Prostate gland (tissue), 2 donors: ENCODE measurements around the gene CMTM4. TPM values are rescaled to one million over a fixed set of nuclear protein-coding genes. Genes with fewer than 3 reads are reported as not detected.

ENCODE experiments used
- DNase-seq: peaks from one replicate; pipeline ENCODE4 v3.0.0-alpha.2; 2019; ENCODE audit warnings: low spot score
- H3K27ac ChIP-seq, 2 donors: fragments of 200-600 bp; sonication (generic); 2 replicates each; pipeline ENCODE4 v1.5.1; 2017 to 2019
- H3K27me3 ChIP-seq: fragments of 200-600 bp; sonication (generic); replicated peaks from 2 replicates; pipeline ENCODE4 v1.5.1; 2019; ENCODE audit not compliant: insufficient read depth
- H3K36me3 ChIP-seq, 2 donors: fragments of 200-600 bp; sonication (generic); 1 replicate in 1 of 2; 2 replicates in 1 of 2; pipeline versions ENCODE4 v1.5.1 to v1.8.1; 2017 to 2019
- H3K4me1 ChIP-seq: fragments of 200-600 bp; sonication (generic); replicated peaks from 2 replicates; pipeline ENCODE4 v1.5.1; 2019
- H3K4me3 ChIP-seq, 2 donors: fragments of 200-600 bp; sonication (generic); 2 replicates each; pipeline ENCODE4 v1.5.1; 2017 to 2019
- H3K9me3 ChIP-seq: fragments of 200-600 bp; sonication (generic); 2 replicates; pipeline ENCODE4 v1.5.1; 2017
- POLR2A ChIP-seq: fragments of 450-650 bp; IDR thresholded peaks from one replicate; pipeline ENCODE4 v1.6.1; 2016; ENCODE audit warnings: antibody characterized with exemption, mild to moderate bottlenecking
- POLR2AphosphoS5 ChIP-seq: sonication (generic); formaldehyde crosslinking; IDR thresholded peaks from one replicate; pipeline ENCODE4 v1.6.1; 2017; ENCODE audit warnings: antibody characterized with exemption
- WGBS: methylation state at CpG from one replicate; pipeline ENCODE4 v1.1.5; 2018; 5-methylcytosine and 5-hydroxymethylcytosine counted together
- intact Hi-C: fragments of 100-400 bp; cut with DNase I; formaldehyde crosslinking; loops from one replicate; pipeline ENCODE4 v1.14.2; 2022
- total RNA-seq, 2 donors: library from RNA; depleted of rRNA; stranded (reverse); fragments of >200 nt; gene quantifications; one replicate each; pipeline ENCODE4 v1.1.0, GENCODE V29; 2016
- TF ChIP-seq, protein P1 (sequence below), 4 experiments: fragments of 200-600 bp in 2 of 4; fragments of 450-650 bp in 2 of 4; sonication (generic) in 2 of 4; IDR thresholded peaks; 1 replicate in 3 of 4; 2 replicates in 1 of 4; pipeline ENCODE4 v1.5.1; 2016 to 2019; ENCODE audit warnings: antibody characterized with exemption in 4 of 4, mild to moderate bottlenecking in 2 of 4, moderate library complexity in 2 of 4

Gene CMTM4
- total RNA-seq, 2 donors from 2014 or later: 46.9 to 57.7 TPM

DNA sequence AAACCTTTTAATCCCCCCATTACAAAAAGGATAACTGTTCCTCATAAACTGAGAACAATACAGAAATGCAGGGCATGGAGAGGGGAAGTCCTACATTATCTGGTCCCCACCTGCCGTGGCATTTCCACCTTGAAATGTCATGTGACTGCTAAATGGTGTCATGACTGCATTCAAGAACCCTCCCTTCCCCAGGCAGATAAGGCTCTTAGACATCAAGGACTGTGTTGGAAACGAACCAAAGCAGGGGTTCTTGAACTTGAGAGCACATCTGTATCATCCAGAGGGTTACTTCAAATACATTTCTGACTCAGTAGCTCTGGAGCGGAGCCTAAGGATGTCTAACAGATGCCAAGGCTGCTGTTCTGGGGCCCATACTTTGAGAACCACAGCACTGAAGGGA is 73.7 kb downstream of the CMTM4 start:
- no peaks in the 10 kb centered on the region for H3K9me3 ChIP-seq
- TF ChIP-seq, protein P1, sequence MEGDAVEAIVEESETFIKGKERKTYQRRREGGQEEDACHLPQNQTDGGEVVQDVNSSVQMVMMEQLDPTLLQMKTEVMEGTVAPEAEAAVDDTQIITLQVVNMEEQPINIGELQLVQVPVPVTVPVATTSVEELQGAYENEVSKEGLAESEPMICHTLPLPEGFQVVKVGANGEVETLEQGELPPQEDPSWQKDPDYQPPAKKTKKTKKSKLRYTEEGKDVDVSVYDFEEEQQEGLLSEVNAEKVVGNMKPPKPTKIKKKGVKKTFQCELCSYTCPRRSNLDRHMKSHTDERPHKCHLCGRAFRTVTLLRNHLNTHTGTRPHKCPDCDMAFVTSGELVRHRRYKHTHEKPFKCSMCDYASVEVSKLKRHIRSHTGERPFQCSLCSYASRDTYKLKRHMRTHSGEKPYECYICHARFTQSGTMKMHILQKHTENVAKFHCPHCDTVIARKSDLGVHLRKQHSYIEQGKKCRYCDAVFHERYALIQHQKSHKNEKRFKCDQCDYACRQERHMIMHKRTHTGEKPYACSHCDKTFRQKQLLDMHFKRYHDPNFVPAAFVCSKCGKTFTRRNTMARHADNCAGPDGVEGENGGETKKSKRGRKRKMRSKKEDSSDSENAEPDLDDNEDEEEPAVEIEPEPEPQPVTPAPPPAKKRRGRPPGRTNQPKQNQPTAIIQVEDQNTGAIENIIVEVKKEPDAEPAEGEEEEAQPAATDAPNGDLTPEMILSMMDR (IDR thresholded peaks at IDR 0.05): no peak
- no peak for TF ChIP-seq POLR2AphosphoS5
- no peak for TF ChIP-seq POLR2A
- no peaks in the 10 kb centered on the region for H3K27me3 ChIP-seq
- 71% methylated on average over 3 of the region's 3 CpGs for WGBS
- no peak overlapping the region for H3K4me3 ChIP-seq
- intact Hi-C loops: no loop called here
- H3K36me3 ChIP-seq: no peaks in the 10 kb centered on the region
- peaks cover 6% of the 10 kb centered on the region for H3K4me1 ChIP-seq
- no peak for DNase-seq
- H3K27ac ChIP-seq: no peak overlapping the region

DNA sequence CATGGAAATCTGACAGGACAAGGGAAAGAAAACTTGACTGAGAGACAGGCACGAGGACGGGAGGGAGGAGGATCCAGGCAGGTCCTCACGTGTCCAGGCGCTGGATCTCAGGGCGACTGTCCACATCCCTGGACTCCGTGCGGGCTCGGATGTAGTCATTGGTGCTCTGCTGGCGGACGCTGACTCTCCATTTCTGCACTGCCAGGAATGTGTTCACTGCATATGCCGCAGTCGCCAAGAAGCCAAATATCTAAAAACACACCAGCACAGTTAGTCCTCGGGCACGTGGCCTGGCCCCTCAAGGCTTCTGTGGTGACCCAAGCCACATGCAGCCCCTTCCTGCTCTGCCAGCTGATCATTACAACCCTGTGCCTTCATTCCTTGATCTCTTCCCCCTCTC is 74.6 kb downstream of the CMTM4 start:
- Histone ChIP-seq H3K36me3 (no peaks in the 10 kb centered on the region), H3K4me1 (peaks cover 6% of the 10 kb centered on the region), H3K27me3 (no peaks in the 10 kb centered on the region), H3K27ac (no peak overlapping the region), H3K9me3 (no peaks in the 10 kb centered on the region), H3K4me3 (no peak overlapping the region)
- 85% methylated on average over 14 of the region's 14 CpGs for WGBS
- no peak for DNase-seq
- TF ChIP-seq POLR2AphosphoS5 (no peak), POLR2A (no peak)
- TF ChIP-seq, protein P1 (IDR thresholded peaks at IDR 0.05): no peak
- intact Hi-C loops: no loop called here

DNA sequence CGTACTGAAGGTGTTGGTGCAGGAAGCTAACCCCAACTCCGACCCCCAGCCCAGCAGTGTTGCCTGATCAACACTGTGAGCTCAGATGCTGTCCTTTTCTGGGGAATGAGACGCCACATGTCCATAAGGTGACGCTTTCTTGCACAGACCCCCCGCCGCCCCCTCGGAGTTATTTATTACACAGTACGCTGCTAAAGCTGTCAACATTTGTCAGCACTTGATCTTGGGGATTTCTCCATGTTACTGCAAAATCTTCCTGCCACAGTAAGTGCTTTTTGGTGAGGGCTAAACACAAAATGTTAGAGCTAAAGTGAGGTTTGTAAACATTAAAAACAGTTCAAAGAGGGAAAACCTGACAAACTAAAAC is 76.1 kb downstream of the CMTM4 start:
- no peak overlapping the region for H3K4me3 ChIP-seq
- peaks cover 6% of the 10 kb centered on the region for H3K4me1 ChIP-seq
- H3K9me3 ChIP-seq: no peaks in the 10 kb centered on the region
- no peaks in the 10 kb centered on the region for H3K36me3 ChIP-seq
- TF ChIP-seq POLR2AphosphoS5: no peak
- TF ChIP-seq, protein P1 (IDR thresholded peaks at IDR 0.05): no peak
- no peak for TF ChIP-seq POLR2A
- intact Hi-C loops: no loop called here
- no peak overlapping the region for H3K27ac ChIP-seq
- DNase-seq: no peak
- H3K27me3 ChIP-seq: no peaks in the 10 kb centered on the region
- 76% methylated on average over 8 of the region's 8 CpGs for WGBS

DNA sequence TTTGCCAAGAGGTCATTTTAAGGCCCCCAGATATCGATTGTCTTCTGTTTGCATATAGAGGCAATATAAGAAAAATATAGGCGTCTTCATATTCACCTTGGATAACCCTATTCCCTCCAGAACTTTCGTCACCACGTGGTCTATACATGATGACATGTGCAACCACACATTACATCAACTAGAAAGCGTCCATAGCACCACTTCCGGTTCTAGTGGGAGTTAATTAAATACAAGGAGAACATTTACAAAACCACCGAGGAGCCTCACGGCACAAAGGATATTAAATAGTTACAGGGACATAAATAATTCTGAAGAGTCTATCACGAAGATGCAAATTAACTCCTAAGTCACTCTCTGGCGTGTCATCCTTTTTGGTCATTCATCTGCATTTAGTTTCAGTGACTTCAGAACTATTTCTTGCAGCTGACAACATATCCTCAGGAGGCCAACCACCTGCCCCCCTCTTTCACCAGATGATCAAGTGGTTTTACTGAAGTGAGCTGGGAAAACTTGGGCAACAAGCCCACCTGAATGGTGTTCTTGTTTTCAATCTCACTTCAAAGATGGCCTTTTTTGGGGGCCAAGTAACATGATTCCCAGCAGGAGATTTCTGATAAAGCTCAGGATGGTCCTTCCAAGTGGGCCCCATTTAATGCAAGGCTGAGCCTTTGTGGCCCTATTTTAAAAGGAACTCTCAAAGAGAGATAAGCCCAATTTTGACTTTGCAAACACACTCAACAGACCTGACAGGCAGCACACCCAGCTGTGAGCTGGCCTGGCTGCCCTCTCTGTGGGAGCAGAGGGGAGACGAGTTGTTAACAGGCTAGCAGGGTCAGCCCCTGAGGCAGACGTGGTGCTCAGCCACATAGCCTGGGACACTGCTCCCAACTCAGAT is 76.8 kb downstream of the CMTM4 start:
- no peak for TF ChIP-seq POLR2AphosphoS5
- TF ChIP-seq, protein P1 (IDR thresholded peaks at IDR 0.05): no peak
- TF ChIP-seq POLR2A: no peak
- DNase-seq: no peak
- 54% methylated on average over 12 of the region's 12 CpGs for WGBS
- Histone ChIP-seq H3K4me1 (peaks cover 6% of the 10 kb centered on the region), H3K4me3 (no peak overlapping the region), H3K27me3 (no peaks in the 10 kb centered on the region), H3K9me3 (no peaks in the 10 kb centered on the region), H3K36me3 (no peaks in the 10 kb centered on the region), H3K27ac (no peak overlapping the region)
- intact Hi-C loops: no loop called here
